ELR (cell line): ENCODE results near the gene CEP126.

Experiments
- DNase-seq: peaks from one replicate; pipeline ENCODE4 v3.0.0-alpha.2; 2015; ENCODE audit warnings: low read depth

Gene CEP126

GRCh38 chr11:101914738-101915426, at the start of gene CEP126:
Gene CEP126, plus strand, starts transcription at chr11:101915010. Its CDS starts 275 bp downstream, at chr11:101915285.
- DNase-seq, result peak; percentile 95

GRCh38 chr11:101866619-101867491, 48.0 kb upstream of the CEP126 start:
- peak; percentile 92 for DNase-seq

DNA sequence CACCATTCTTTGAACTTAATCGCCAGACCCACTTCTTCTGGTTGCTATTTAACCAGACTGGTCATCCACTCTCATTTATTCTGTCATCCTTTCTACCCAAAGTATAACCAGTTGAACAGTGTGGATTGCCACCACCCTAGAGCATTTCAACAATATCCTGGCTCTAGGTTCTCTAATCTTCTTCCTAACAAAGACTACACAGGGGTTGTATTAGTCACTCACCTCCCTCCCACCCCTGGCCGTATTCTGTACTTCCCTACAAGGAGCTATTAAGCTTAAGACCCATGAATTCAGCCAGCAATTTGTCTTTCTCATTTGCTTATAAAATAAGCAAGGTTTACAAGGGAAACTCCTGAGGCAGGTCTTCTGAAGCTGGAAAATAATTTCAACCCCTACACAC, 46.9 kb upstream of the CEP126 start:
- peak; percentile 20 for DNase-seq

- DNase-seq, result peak; percentile 93
Measured at GRCh38 chr11:101870510-101870909, 44.3 kb upstream of the CEP126 start.

- DNase-seq, result no peak
Measured at GRCh38 chr11:101872171-101872882, 42.5 kb upstream of the CEP126 start.

DNA sequence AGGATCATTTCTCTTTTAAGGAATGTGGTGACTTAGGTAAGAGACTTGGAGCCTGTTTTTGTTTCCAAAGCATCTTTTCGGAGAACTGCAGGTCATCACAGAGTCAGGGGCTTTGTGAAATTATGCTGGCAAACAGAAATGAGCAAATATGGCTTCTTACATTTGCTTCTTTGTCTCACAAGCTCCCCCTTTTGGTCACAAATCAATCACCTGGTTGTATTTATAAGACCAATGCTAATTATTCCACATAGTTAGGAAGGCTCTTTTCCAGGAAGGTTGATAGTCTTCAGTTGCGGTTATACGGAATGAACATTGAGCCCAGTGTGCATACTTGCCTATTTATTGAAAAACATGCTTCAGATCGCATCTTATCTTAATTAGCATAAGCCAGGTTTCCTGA, 34.6 kb upstream of the CEP126 start:
- peak; percentile 82 for DNase-seq

GRCh38 chr11:101881586-101881985, 33.2 kb upstream of the CEP126 start:
- DNase-seq, result no peak

GRCh38 chr11:101885631-101886030, 29.2 kb upstream of the CEP126 start:
- no peak for DNase-seq

DNA sequence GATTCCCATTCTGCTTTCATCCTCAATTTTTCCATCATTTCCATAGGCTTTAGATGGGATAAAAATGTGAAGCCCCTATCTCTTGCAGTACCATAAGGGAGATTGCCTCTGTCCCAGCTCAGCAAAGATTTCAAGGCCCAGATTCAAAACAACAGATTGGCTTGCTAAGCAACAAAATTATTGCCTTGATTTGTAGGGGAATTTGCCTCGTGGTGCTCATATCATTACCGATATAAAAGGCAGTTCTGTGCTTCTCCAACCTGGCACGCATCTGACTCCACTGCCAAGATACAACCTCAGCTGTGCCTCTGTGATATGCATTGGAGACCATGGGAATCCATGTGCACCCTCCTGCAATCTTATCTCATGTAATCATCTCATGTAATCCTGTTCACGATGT, 25.0 kb upstream of the CEP126 start:
- DNase-seq, result no peak

DNA sequence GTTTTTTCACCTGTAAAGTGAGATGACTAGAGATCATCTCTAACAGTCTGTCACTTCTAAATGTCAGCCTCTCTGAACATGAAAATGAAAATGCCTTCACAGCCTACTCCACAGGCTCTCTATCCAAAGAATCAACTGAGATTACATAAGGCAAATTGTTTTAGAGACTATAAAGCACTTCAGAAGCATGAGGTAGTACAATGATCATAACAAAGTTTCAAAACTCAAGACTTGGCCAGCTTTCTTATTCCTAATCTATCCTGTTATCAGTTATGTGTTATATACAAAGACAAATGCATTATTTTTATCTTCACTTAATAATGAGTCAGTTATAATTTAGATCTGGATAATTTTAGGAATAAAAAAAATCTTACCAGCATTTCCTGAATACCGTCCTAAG, 20.3 kb upstream of the CEP126 start:
- no peak for DNase-seq

- no peak for DNase-seq
Measured at GRCh38 chr11:101907815-101908214, 7.0 kb upstream of the CEP126 start.

DNA sequence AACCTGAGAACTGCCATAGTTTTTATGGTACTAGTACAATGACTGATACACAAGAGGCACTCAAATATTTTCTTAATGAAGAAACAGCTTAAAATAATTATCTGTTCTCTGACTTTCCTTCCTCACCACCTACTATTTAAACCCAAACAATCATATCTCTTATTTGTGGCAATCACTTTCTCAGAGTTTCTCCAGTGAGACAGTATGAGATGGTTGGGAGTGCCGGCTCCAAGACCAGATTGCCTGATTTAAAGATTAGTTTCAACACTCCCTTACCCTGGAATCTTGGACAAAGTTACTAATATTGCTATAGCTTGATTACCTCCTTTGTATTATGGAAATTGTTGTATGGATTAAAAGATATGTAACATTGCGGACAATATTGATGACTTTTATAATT, 5.7 kb upstream of the CEP126 start:
- no peak for DNase-seq

DNA sequence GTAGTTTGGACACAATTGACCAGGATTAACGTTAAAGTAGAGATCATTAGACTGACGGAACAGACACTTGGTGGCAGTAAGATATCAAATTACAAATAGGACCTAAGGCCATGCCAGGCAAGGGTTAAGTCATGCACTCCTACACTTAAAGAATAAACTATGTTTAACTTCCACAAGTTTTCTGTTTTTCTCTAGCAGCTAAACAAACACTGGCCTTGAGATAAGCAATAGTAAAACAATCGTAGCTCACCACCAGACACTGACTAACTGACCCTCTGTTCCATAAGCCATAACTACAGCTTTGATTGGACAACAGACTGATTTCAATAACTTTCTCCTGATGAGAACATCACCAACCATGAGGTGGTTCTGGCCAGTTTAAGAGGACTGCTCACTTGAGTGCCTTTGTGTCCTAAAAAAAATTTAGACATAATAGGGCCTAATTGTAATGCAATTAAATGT, 2.0 kb upstream of the CEP126 start:
- no peak for DNase-seq

DNA sequence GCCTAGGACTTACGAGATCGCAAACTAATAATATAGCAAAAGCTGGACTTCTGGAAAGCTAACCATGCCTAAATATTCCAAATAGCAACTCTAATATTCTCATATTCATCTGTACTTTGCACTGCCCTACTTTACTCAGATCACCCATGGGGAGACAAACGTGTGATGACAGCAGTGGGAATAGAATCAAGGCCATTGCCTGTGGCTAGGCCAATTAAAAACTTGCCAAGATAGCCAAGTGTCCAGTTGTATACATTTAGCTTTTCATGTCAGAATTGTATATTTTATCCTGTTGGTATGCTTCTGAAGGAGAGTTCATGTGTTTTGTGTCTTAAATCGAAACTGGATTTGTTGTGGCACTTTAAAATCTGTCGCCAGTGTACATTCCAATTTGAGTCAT, 1.2 kb upstream of the CEP126 start:
- DNase-seq, result no peak

DNA sequence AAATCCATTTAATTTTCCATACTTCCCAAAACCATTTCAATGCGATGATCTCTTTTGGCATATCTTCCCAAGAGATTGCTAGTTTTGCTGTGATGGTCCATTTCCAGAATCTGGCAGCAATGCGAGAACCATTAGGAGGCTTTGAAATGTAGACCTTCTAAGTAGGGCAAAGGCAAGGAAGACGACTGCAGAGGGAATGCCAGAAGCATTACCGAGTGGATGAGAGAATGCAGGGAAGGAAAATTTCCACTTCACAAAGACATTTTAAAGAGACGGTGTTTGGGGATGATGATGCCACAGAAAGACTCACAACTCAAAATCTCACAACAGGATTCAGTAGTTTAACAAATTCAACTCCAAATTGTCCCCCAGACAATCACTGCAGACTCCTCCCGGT, 471 bp upstream of the CEP126 start:
- peak; percentile 35 for DNase-seq

DNA sequence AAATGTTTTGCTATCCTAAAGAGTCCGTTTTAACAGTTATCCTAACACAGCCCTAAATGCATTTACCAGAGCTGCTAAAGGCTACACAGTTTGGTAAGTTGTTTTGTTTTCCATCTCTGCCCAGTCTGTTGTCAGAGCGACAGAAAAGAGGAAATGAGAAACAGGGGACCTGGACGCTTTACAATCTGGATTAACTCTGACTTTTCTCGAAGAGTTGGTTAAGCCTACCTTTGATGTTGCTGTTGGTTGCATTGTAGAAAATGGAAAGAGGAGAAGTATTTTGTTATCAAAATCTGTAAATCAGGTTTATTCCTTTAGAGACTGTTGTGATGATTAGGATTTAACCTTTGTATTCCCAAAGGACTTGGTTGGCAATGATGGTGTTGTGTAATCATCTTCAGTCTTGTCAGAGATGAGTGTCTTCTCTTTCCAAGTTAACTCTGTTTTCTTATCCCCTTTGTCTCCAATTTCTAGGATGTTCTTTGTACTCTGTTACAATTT, 1.0 kb downstream of the CEP126 start:
- peak; percentile 49 for DNase-seq

- no peak for DNase-seq
Measured at GRCh38 chr11:101916422-101916821, 1.6 kb downstream of the CEP126 start, which contains the start of gene ANGPTL5. Gene ANGPTL5, minus strand, starts transcription at chr11:101916522. Its CDS starts 8,613 bp downstream, at chr11:101907909.

- no peak for DNase-seq
Measured at GRCh38 chr11:101917226-101917625, 2.4 kb downstream of the CEP126 start.

DNA sequence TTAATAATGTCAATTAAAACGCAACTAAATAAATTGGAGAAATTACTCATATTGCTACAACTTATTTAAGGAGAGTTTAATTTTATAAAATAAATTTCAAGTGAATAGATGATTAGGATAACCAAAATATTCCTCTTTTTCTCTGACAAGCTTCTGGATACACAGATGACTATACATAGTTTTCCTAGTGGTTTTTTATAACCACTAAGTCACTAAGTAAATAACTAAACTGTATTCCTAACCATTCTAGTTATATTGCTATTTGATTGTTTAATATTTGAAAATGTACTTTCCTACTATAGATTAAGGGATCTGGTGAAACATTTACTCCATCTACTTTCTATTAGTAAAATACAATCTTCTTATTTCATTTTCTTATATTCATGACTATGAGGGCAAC, 6.2 kb downstream of the CEP126 start:
- no peak for DNase-seq

- no peak for DNase-seq
Measured at GRCh38 chr11:101923554-101923953, 8.7 kb downstream of the CEP126 start.

DNA sequence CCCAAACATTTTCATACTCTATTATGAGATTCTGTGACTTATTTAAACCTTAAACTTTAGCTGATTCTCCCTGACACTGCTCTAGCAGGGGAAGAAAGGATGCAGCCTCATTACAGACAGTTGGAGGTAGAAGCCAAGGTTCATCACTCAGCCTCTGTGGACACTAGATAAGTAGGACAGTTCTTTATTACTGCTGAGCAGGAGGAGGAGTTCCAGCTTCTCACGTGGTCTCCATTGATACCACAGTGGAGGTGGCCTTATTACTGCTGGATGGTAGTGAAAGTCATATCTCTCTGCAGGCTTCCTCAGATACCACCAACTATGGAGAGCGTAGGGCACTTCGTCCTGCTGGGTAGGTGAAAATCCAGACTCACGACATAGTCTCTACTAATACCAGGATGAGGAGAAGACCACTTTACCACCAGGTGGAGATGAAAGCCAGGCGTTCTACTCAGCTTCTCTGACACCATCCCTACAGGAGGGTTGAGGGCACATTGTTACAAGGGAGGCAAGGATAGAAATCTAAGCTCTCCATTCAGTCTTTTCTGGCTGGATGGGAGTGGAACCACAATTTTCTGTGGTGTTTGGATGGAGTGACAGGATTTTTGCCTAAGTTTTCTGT, 14.6 kb downstream of the CEP126 start:
- DNase-seq, result no peak

- no peak for DNase-seq
Measured at GRCh38 chr11:101931692-101932091, 16.9 kb downstream of the CEP126 start.
